GM21723 (cell line): ENCODE results near the gene SRP9.

Experiments used
- ATAC-seq: cut with Tn5 transposase; IDR thresholded peaks from one replicate; pipeline ENCODE4 v1.9.1; 2021; ENCODE audit warnings: mild to moderate bottlenecking, moderate library complexity; ENCODE audit not compliant: unreplicated experiment

The SRP9 gene, protein sequence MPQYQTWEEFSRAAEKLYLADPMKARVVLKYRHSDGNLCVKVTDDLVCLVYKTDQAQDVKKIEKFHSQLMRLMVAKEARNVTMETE

GRCh38 chr1:225777583-225778336 lies at the start of gene SRP9:
Gene SRP9 (plus strand): TSS chr1:225777826. CDS start chr1:225777941, 115 bp downstream.
- ATAC-seq, result peak; percentile 99

- ATAC-seq, result no peak
These were observed 46.1 kb upstream of the SRP9 start for GRCh38 chr1:225731491-225731890.

DNA sequence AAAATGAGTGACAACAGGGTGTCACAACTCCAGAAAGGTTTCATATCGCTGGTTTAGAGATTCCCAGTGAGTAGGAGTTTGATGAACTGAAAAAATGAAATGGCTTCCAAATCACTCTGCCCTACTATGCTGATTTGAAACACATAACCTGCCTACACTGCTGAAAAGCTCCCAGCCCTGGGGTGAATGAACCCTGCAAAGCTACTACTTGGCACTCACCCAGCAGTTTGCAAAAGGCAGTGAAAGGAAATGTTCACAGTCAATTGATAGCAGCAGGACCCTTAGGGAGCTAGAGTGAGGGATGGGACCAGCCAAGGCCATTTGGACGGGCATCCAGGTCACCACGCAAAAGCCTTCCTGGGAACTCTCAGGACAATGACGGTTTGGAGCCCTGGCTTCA lies 44.4 kb upstream of the SRP9 start:
- ATAC-seq, result no peak

DNA sequence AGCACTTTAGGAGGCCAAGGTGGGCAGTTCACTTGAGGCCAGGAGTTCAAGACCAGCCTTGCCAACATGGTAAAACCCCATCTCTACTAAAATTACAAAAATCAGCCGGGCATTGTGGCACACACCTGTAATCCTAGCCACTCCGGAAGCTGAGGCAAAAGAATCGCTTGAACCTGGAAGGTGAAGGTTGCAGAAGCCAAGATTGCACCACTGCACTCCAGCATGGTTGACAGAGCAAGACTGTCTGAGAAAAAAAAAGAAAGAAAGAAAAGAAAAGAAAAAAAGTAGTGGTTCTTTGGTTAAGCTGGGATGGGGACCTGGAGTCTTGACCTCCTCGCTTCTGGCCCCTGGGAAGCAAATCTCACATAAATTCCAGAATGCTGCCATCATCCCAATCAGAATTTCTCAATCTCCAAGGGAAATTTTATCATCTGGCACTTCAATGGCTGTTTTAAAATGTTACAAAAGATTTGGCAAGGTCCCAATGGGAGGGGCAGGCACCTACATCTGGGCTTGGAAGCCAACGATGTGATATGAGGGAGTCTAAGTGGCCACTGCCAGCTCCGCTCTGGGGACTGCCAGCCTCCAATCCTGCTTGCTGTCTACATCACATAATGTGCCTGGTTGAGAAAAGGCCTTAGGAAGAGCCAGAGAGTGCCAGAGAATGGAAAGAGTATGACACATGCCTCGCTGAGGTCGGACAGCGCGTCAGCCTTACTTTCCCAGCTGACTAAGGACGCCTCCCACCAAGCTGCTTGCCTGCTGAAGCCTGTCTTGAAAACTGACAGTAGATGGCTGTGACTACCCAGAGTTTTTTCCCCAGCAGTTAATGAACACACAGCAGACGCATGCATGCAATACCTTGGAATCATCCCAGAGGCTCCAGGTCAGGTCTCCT lies 42.1 kb upstream of the SRP9 start:
- no peak for ATAC-seq

GRCh38 chr1:225736437-225737098 lies 41.1 kb upstream of the SRP9 start:
- ATAC-seq, result no peak

DNA sequence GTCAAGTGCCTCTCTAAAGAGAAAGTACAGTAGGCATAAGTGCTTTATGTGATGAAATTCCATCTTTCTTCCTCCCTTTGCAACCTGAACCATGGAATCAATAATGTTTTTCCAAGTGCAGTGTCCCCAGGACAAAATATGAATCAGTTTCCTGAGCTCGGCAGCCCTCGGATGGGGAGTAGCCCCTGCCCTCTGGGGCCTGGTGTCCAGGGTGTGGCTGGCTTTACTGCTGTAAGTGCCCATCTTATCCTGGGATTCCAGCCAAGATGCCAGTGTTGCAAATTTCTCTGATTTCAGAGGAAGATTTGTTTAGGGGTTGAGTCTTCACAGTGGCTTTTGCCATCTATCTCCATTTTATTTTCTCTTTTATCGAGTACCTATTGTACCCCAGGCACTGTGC lies 40.5 kb upstream of the SRP9 start:
- no peak for ATAC-seq

- ATAC-seq, result no peak
These were observed 39.8 kb upstream of the SRP9 start for GRCh38 chr1:225737866-225738265.

- ATAC-seq, result no peak
These were observed 38.9 kb upstream of the SRP9 start for GRCh38 chr1:225738763-225739162.

- no peak for ATAC-seq
These were observed 38.0 kb upstream of the SRP9 start for GRCh38 chr1:225739542-225740107.

DNA sequence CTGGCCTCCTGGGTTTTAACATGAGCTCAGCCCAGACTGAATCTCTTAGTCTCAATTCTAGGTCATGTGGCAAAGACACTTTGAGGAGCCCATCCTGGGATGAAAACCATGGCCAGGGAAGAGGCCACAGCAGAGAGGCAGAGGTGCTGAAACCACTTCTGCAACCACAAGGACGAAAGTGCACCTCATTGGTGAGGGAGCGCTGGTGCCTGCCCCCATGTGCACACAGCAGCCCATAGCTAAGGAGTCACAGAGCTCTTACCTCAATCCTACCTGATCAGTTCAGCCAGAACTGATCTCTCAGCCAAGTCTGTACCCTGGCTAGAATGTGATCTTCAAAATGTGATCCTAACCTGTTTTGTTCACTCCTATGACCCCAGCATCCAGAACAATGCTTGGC lies 32.9 kb upstream of the SRP9 start:
- no peak for ATAC-seq

DNA sequence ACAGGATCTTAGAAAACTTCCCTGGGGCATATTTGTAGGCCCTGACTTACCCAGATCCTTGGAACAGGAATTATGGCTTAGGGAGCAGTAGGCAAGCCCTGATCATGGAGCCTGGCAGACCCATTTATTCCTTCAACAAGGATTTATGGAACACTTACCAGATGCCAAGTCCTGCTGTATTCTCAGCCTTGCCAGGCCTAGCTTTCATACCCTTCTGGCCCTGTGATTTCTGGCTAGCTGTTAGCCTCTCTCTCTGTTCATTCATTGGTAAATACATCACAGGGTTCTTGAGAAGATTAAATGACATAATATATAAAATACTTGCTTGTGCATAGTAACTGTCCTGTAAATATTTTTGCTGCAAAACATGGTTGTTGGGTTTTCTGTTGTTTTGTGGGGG lies 32.4 kb upstream of the SRP9 start:
- no peak for ATAC-seq

- ATAC-seq, result no peak
These were observed 31.1 kb upstream of the SRP9 start for GRCh38 chr1:225746361-225747179.

DNA sequence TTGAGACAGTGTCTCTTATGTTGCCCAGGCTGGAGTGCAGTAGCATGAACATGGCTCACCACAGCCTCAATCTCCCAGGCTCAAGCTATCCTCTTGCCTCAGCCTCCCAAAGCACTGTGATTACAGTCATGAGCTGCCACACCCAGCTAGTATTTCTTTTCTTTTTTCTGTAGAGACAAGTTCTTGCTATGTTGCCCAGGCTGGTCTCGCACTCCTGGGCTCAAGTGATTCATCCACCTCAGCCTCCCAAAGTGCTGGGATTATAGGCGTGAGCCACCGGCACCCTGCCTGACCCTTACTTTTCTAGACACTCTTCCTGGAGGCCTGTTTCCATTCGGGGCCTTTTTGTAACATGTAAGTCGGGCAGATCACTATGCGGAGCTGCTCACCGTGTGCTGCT lies 30.1 kb upstream of the SRP9 start:
- no peak for ATAC-seq

- ATAC-seq, result no peak
These were observed 29.1 kb upstream of the SRP9 start for GRCh38 chr1:225748529-225748928.

- no peak for ATAC-seq
These were observed 27.9 kb upstream of the SRP9 start for GRCh38 chr1:225749706-225750105.

DNA sequence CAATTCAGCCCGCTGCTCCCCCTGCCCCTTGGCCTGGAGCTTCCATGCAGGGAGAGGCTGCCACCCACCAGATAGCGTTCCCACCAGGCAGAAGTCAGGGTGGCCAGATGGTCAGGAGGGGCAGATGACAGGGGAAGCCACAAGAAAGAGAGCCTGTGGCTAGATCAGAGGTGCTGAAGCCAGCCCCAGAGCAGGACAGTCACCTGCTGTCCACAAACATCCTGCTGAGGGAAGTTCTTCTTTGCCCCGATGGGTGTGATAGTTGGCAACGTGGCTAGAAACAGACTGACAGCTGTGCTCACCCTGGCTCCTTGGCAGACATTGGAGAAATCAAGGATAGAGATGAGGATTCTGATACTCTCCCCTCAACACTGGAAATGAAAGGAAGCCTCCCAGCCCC lies 27.2 kb upstream of the SRP9 start:
- no peak for ATAC-seq

GRCh38 chr1:225750875-225751824 lies 26.5 kb upstream of the SRP9 start:
- no peak for ATAC-seq

DNA sequence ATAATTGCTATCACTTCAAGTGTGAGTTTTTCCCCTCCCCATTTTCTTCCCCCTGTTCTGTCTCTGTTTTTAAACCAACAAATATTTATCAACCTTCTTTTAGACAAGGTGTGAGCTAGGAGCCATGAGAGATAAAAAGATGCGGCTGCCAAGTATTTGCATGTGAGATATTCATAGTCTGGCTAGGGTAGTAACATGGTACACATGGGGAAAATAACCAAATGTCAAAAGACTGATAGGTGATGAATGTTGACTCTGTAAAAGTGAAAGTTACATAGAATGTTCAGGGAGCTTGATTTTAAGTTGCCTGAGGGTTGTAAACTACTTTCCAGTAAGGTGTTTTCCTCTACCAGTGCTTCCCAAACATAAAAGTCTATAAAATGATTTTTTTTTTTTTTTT lies 25.4 kb upstream of the SRP9 start:
- no peak for ATAC-seq
